GM04503 (cell line): ENCODE data around the gene ADAM33.

Experiments used
- DNase-seq: peaks from one replicate; pipeline ENCODE4 v3.0.0-alpha.2; 2012; ENCODE audit warnings: low read depth

The ADAM33 gene

GRCh38 chr20:3645309-3646066, 36.3 kb downstream of the ADAM33 start:
- DNase-seq, result no peak

GRCh38 chr20:3640259-3640658, 41.6 kb downstream of the ADAM33 start:
- DNase-seq, result no peak

- DNase-seq, result no peak
These were observed 46.5 kb downstream of the ADAM33 start for GRCh38 chr20:3635346-3635745.

GRCh38 chr20:3633913-3634478, 47.8 kb downstream of the ADAM33 start:
- no peak for DNase-seq

- DNase-seq, result no peak
These were observed 49.4 kb downstream of the ADAM33 start for GRCh38 chr20:3632311-3633004.

GRCh38 chr20:3631534-3631933, 50.3 kb downstream of the ADAM33 start:
- DNase-seq, result no peak

GRCh38 chr20:3630429-3630828, 51.4 kb downstream of the ADAM33 start:
- no peak for DNase-seq

- DNase-seq, result no peak
These were observed 51.9 kb downstream of the ADAM33 start for GRCh38 chr20:3629893-3630292.

GRCh38 chr20:3628502-3629314, 53.1 kb downstream of the ADAM33 start:
- no peak for DNase-seq

- DNase-seq, result no peak
These were observed 54.3 kb downstream of the ADAM33 start for GRCh38 chr20:3627476-3627875.

- DNase-seq, result no peak
These were observed 59.4 kb downstream of the ADAM33 start for GRCh38 chr20:3622406-3622805.

- DNase-seq, result no peak
These were observed 60.7 kb downstream of the ADAM33 start for GRCh38 chr20:3621111-3621510.
